HEK293T (cell line): Measurements from ENCODE around the gene KRTAP10-12.

Source experiments
- CTCF ChIA-PET: fragments of 350-600 bp; formaldehyde crosslinking; extraction: SDS; loops from one replicate; lab custom pipeline; 2021; ENCODE audit warnings: antibody characterized with exemption, inconsistent platforms; lab: Yijun Ruan, JAX
- POLR2A ChIA-PET: fragments of 350-600 bp; formaldehyde crosslinking; extraction: SDS; loops from one replicate; lab custom pipeline; 2020; ENCODE audit warnings: antibody characterized with exemption, inconsistent platforms; lab: Yijun Ruan, JAX
- DNase-seq: peaks from one replicate; pipeline ENCODE4 v3.0.0; 2012; ENCODE audit warnings: mixed read lengths; ENCODE audit errors: extremely low spot score
- ARNT ChIP-seq: fragments of 450-650 bp; IDR thresholded peaks from 2 replicates; pipeline ENCODE4 v1.6.1; 2017; ENCODE audit warnings: mild to moderate bottlenecking
- BHLHE40 ChIP-seq: fragments of 450-650 bp; IDR thresholded peaks from 2 replicates; pipeline ENCODE4 v1.6.1; 2016; ENCODE audit warnings: mild to moderate bottlenecking, moderate library complexity, borderline replicate concordance
- CTBP1 ChIP-seq: fragments of 450-650 bp; IDR thresholded peaks from 2 replicates; pipeline ENCODE4 v1.6.1; 2016; ENCODE audit warnings: borderline replicate concordance
- ELF4 ChIP-seq: fragments of 450-650 bp; IDR thresholded peaks from 2 replicates; pipeline ENCODE4 v1.6.1; 2017; ENCODE audit warnings: antibody characterized with exemption
- FOXA1 ChIP-seq: fragments of 450-650 bp; IDR thresholded peaks from 2 replicates; pipeline ENCODE4 v1.6.1; 2016; ENCODE audit warnings: mild to moderate bottlenecking
- FOXK2 ChIP-seq: fragments of 450-650 bp; IDR thresholded peaks from 2 replicates; pipeline ENCODE4 v1.6.1; 2016; ENCODE audit warnings: mild to moderate bottlenecking
- FOXM1 ChIP-seq: fragments of 450-650 bp; IDR thresholded peaks from 2 replicates; pipeline ENCODE4 v1.6.1; 2017; ENCODE audit warnings: mild to moderate bottlenecking, borderline replicate concordance
- HDGF ChIP-seq: fragments of 450-650 bp; IDR thresholded peaks from 2 replicates; pipeline ENCODE4 v1.6.1; 2017; ENCODE audit warnings: antibody characterized with exemption, borderline replicate concordance
- L3MBTL2 ChIP-seq: fragments of 450-650 bp; conservative IDR thresholded peaks from 2 replicates; pipeline ENCODE4 v1.6.1; 2016; ENCODE audit warnings: mild to moderate bottlenecking
- LEF1 ChIP-seq: fragments of 450-650 bp; IDR thresholded peaks from 2 replicates; pipeline ENCODE4 v1.6.1; 2017; ENCODE audit warnings: mild to moderate bottlenecking, borderline replicate concordance
- NFRKB ChIP-seq: fragments of 450-650 bp; IDR thresholded peaks from 2 replicates; pipeline ENCODE4 v1.6.1; 2016; ENCODE audit warnings: mild to moderate bottlenecking, moderate library complexity
- PKNOX1 ChIP-seq: fragments of 450-650 bp; IDR thresholded peaks from 2 replicates; pipeline ENCODE4 v1.6.1; 2016
- SP1 ChIP-seq: fragments of 450-650 bp; IDR thresholded peaks from 2 replicates; pipeline ENCODE4 v1.6.1; 2017
- SUZ12 ChIP-seq: fragments of 450-650 bp; IDR thresholded peaks from 2 replicates; pipeline ENCODE4 v1.6.1; 2016; ENCODE audit warnings: mild to moderate bottlenecking
- TARDBP ChIP-seq: fragments of 450-650 bp; IDR thresholded peaks from 2 replicates; pipeline ENCODE4 v1.6.1; 2016
- ZNF384 ChIP-seq: fragments of 450-650 bp; IDR thresholded peaks from 2 replicates; pipeline ENCODE4 v1.6.1; 2016

KRTAP10-12 gene

GRCh38 chr21:44738621-44739020, 41.6 kb downstream of the KRTAP10-12 start:
- DNase-seq = no peak
- ChIA-PET POLR2A (no interaction called here), CTCF (no interaction called here)
- TF ChIP-seq PKNOX1 (no peak), BHLHE40 (no peak), FOXM1 (no peak), SUZ12 (no peak), TARDBP (no peak), ARNT (no peak), ZNF384 (no peak), SP1 (no peak), L3MBTL2 (no peak), FOXA1 (no peak), HDGF (no peak), CTBP1 (no peak), ELF4 (no peak), FOXK2 (no peak)

- TF ChIP-seq PKNOX1 = no peak
- no peak for TF ChIP-seq ZNF384
- no peak for TF ChIP-seq BHLHE40
- TF ChIP-seq ARNT = no peak
- TF ChIP-seq FOXM1 = no peak
- TF ChIP-seq SUZ12 = no peak
- TF ChIP-seq FOXK2 = no peak
- no peak for TF ChIP-seq FOXA1
- TF ChIP-seq HDGF = no peak
- no peak for TF ChIP-seq LEF1
- TF ChIP-seq CTBP1 = no peak
- TF ChIP-seq SP1 = no peak
- ChIA-PET CTCF (no interaction called here), POLR2A (no interaction called here)
- DNase-seq = no peak
These were observed 42.3 kb downstream of the KRTAP10-12 start for GRCh38 chr21:44739316-44739715.

GRCh38 chr21:44740742-44741141, 43.8 kb downstream of the KRTAP10-12 start:
- no peak for DNase-seq
- TF ChIP-seq FOXM1 = no peak
- ChIA-PET CTCF (interaction anchor here (0.7 to 1.4 kb wide), 3 partner anchors 9 to 231 kb away, joined by 3 to 4 read pairs (median 3); no protein-coding TSS in a partner anchor), POLR2A (no interaction called here)

GRCh38 chr21:44741921-44742320, 44.9 kb downstream of the KRTAP10-12 start:
- TF ChIP-seq FOXK2 = no peak
- no peak for TF ChIP-seq ELF4
- TF ChIP-seq ZNF384 = no peak
- TF ChIP-seq FOXM1 = no peak
- TF ChIP-seq L3MBTL2 = no peak
- no peak for TF ChIP-seq SP1
- TF ChIP-seq FOXA1 = no peak
- no peak for TF ChIP-seq HDGF
- no peak for TF ChIP-seq PKNOX1
- no peak for TF ChIP-seq BHLHE40
- no peak for TF ChIP-seq NFRKB
- no peak for TF ChIP-seq CTBP1
- TF ChIP-seq SUZ12 = no peak
- no peak for TF ChIP-seq TARDBP
- no peak for TF ChIP-seq ARNT
- TF ChIP-seq LEF1 = no peak
- no peak for DNase-seq
- CTCF ChIA-PET = interaction anchor here (0.9 to 1.4 kb wide), 5 partner anchors 11 to 232 kb away, joined by 3 to 10 read pairs (median 4); no protein-coding TSS in a partner anchor
- POLR2A ChIA-PET = no interaction called here

GRCh38 chr21:44742418-44743153, 45.6 kb downstream of the KRTAP10-12 start:
- POLR2A ChIA-PET = no interaction called here
- TF ChIP-seq ZNF384 = no peak
- TF ChIP-seq FOXM1 = no peak
- TF ChIP-seq FOXK2 = no peak
- TF ChIP-seq SP1 = no peak
- no peak for TF ChIP-seq LEF1
- TF ChIP-seq BHLHE40 = no peak
- no peak for TF ChIP-seq PKNOX1
- no peak for TF ChIP-seq CTBP1
- TF ChIP-seq FOXA1 = no peak
- TF ChIP-seq L3MBTL2 = no peak
- no peak for TF ChIP-seq TARDBP
- no peak for TF ChIP-seq HDGF
- no peak for TF ChIP-seq ELF4
- no peak for DNase-seq
- CTCF ChIA-PET = interaction anchor here (0.5 to 1.4 kb wide), 7 partner anchors 10 to 232 kb away, joined by 3 to 10 read pairs (median 3); no protein-coding TSS in a partner anchor
